Measurements from ENCODE around the gene INCA1. TPM values are rescaled to one million over a fixed set of nuclear protein-coding genes. Genes with fewer than 3 reads are reported as not detected.

The INCA1 gene
- total RNA-seq, 2 donors from 2014 or later, result 1.2 TPM; not detected in 1

GRCh38 chr17:4938688-4939545, 58.4 kb downstream of the INCA1 start:
- Histone ChIP-seq H3K36me3 (peaks cover 22% of the 10 kb centered on the region), H3K4me3 (peak overlapping the region; percentile 92), H3K27ac (peak overlapping the region; percentile 76 to 95), H3K27me3 (replicated peaks; ENCODE audit: insufficient read depth) (no peaks in the 10 kb centered on the region), H3K4me1 (ENCODE audit: control insufficient read depth in 1 of 2, low read depth in 2 of 2) (peaks cover 20 to 54% of the 10 kb centered on the region in 2 donors), H3K9me3 (no peaks in the 10 kb centered on the region)
- TF ChIP-seq CTCF (IDR thresholded peaks at IDR 0.05), result no peak
- no peak for DNase-seq (ENCODE audit: low spot score)
- ATAC-seq (ENCODE audit: insufficient number of reproducible peaks, low FRiP score, low read depth), result no peak

Other genes with a start within 250 kb of the INCA1 start
- gene TM4SF5, start 225.6 kb downstream of the INCA1 start, total RNA-seq, result not detected
- gene VMO1, start 211.2 kb downstream of the INCA1 start, total RNA-seq, result 1 to 10 TPM; 5.9 to 8.3 TPM
- gene GLTPD2, start 208.6 kb downstream of the INCA1 start, total RNA-seq, result not detected
- 100 to 1,000 TPM in 1 of 2 donors, 10 to 100 TPM in 1; 70.0 to 160 TPM for gene PSMB6, start 201.4 kb downstream of the INCA1 start, total RNA-seq
- gene PLD2, start 190.4 kb downstream of the INCA1 start, total RNA-seq, result 10 to 100 TPM; 38.3 to 75.3 TPM
- gene MINK1, start 164.2 kb downstream of the INCA1 start, total RNA-seq, result 10 to 100 TPM; 44.0 to 45.0 TPM
- gene C17orf107, start 98.0 kb downstream of the INCA1 start, total RNA-seq, result 1 to 10 TPM; 1.9 to 5.6 TPM
- 1 to 10 TPM in 1 of 2 donors, not detected in 1; 4.1 TPM for gene CHRNE, start 94.4 kb downstream of the INCA1 start, total RNA-seq
- gene GP1BA, start 65.2 kb downstream of the INCA1 start, total RNA-seq, result not detected
- 10 to 100 TPM; 27.0 to 39.7 TPM for gene SLC25A11, start 57.5 kb downstream of the INCA1 start, total RNA-seq
- 10 to 100 TPM; 32.4 to 38.3 TPM for gene RNF167, start 57.3 kb downstream of the INCA1 start, total RNA-seq
- gene PFN1, start 49.0 kb downstream of the INCA1 start, total RNA-seq, result 1,000 to 10,000 TPM in 1 of 2 donors, 100 to 1,000 TPM in 1; 806 to 1,230 TPM
- 1 to 10 TPM; 2.5 to 2.7 TPM for gene ENO3, start 46.4 kb downstream of the INCA1 start, total RNA-seq
- gene SPAG7, start 29.7 kb downstream of the INCA1 start, total RNA-seq, result 10 to 100 TPM; 32.3 to 43.1 TPM
- 10 to 100 TPM; 31.3 to 34.0 TPM for gene CAMTA2, start 9.8 kb downstream of the INCA1 start, total RNA-seq
- 100 to 1,000 TPM; 113 to 152 TPM for gene KIF1C, start 428 bp upstream of the INCA1 start, total RNA-seq
- gene SLC52A1, start 37.9 kb upstream of the INCA1 start, total RNA-seq, result not detected
- gene ZFP3, start 80.9 kb upstream of the INCA1 start, total RNA-seq, result 1 to 10 TPM; 3.2 to 6.6 TPM
- 1 to 10 TPM; 6.7 to 7.2 TPM for gene ZNF232, start 114.4 kb upstream of the INCA1 start, total RNA-seq
- gene USP6, start 118.5 kb upstream of the INCA1 start, total RNA-seq, result 1 to 10 TPM in 1 of 2 donors, not detected in 1; 2.0 TPM
- gene ZNF594, start 194.3 kb upstream of the INCA1 start, total RNA-seq, result 10 to 100 TPM in 1 of 2 donors, 1 to 10 TPM in 1; 8.4 to 15.8 TPM
- gene SCIMP, start 237.3 kb upstream of the INCA1 start, total RNA-seq, result 10 to 100 TPM; 13.4 to 14.9 TPM

Measured in thoracic aorta (tissue), 2 donors.